ENCODE results near the gene BUD23.
A peak's percentile ranks its signal among the peaks of the same experiment; 100 is the strongest.
"Not testable (repeated sequence)": the region's sequence is repeated elsewhere in the genome, so short reads cannot be mapped to it uniquely, and the experiment has no call there.

Gene BUD23

GRCh38 chr7:73702665-73703064 is 19.3 kb downstream of the BUD23 start:
- no peak for DNase-seq

- no peak for DNase-seq
Observed at GRCh38 chr7:73703225-73703624, 19.8 kb downstream of the BUD23 start.

- DNase-seq, result peak in 2 of 4 experiments; percentile 10 to 24
Observed at GRCh38 chr7:73703757-73704639, 20.6 kb downstream of the BUD23 start.

GRCh38 chr7:73704640-73705550 is 21.5 kb downstream of the BUD23 start:
- DNase-seq, result no peak

GRCh38 chr7:73705551-73705920 is 22.1 kb downstream of the BUD23 start:
- no peak for DNase-seq

- DNase-seq, result peak in 1 of 4 experiments; percentile 17
Observed at GRCh38 chr7:73706126-73707044, 23.0 kb downstream of the BUD23 start.

- DNase-seq, result peak in 1 of 4 experiments; percentile 24
Observed at GRCh38 chr7:73707045-73707631, 23.7 kb downstream of the BUD23 start.

GRCh38 chr7:73708961-73709549 is 25.7 kb downstream of the BUD23 start:
- DNase-seq, result no peak

- no peak for DNase-seq
Observed at GRCh38 chr7:73712773-73713172, 29.4 kb downstream of the BUD23 start.

- not testable (repeated sequence) for DNase-seq
Observed at GRCh38 chr7:73713319-73713718, 29.9 kb downstream of the BUD23 start.

GRCh38 chr7:73715648-73716317 is 32.4 kb downstream of the BUD23 start:
- peak in 2 of 4 experiments; percentile 22 to 37 for DNase-seq

GRCh38 chr7:73716318-73716890 is 33.0 kb downstream of the BUD23 start:
- no peak for DNase-seq

- DNase-seq, result no peak
Observed at GRCh38 chr7:73717025-73717807, 33.8 kb downstream of the BUD23 start.

- DNase-seq, result peak; percentile 12 to 49 (median 32)
Observed at GRCh38 chr7:73717991-73718405, 34.6 kb downstream of the BUD23 start.

GRCh38 chr7:73718438-73718881 is 35.1 kb downstream of the BUD23 start:
- no peak for DNase-seq

GRCh38 chr7:73718905-73719805 is 35.8 kb downstream of the BUD23 start, which contains the start of gene STX1A:
Gene STX1A (minus strand): TSS chr7:73719669. CDS start chr7:73719631, 38 bp downstream.
- DNase-seq, result peak; percentile 47 to 54 (median 51)

- DNase-seq, result no peak
Observed at GRCh38 chr7:73719806-73720169, 36.4 kb downstream of the BUD23 start.

- not testable (repeated sequence) for DNase-seq
Observed at GRCh38 chr7:73720443-73720842, 37.0 kb downstream of the BUD23 start.
